Neural cell (in vitro differentiated cells): ENCODE data around the gene BAHD1. TPM values are rescaled to one million over a fixed set of nuclear protein-coding genes. Genes with fewer than 3 reads are reported as not detected.

Source experiments
- H2AFZ ChIP-seq: fragments of 200-600, 300-800 bp; sonication (generic), shearing (Covaris generic); 2 replicates; pipeline ENCODE4 v1.6.0; 2014; ENCODE audit warnings: low read depth, mild to moderate bottlenecking, antibody characterized with exemption, low read length, moderate library complexity
- H3F3A ChIP-seq: fragments of 200-600 bp; shearing (Covaris generic); 2 replicates; pipeline ENCODE4 v1.6.1; 2016; ENCODE audit warnings: mild to moderate bottlenecking, moderate library complexity, mixed read lengths, antibody characterized with exemption, low read length; ENCODE audit not compliant: insufficient read depth, poor library complexity, severe bottlenecking
- H3K27ac ChIP-seq: fragments of 200-600, 300-800 bp; sonication (generic), shearing (Covaris generic); 2 replicates; pipeline ENCODE4 v1.5.1; 2014; ENCODE audit warnings: mild to moderate bottlenecking, low read length, moderate library complexity
- H3K27me3 ChIP-seq: fragments of 300-800, 200-600 bp; sonication (generic), shearing (Covaris generic); 2 replicates; pipeline ENCODE4 v1.6.0; 2014; ENCODE audit warnings: mild to moderate bottlenecking, low read depth, low read length, moderate library complexity; ENCODE audit not compliant: insufficient read depth
- H3K36me3 ChIP-seq: fragments of 300-800, 200-600 bp; sonication (generic), shearing (Covaris generic); 2 replicates; pipeline ENCODE4 v1.5.1; 2014; ENCODE audit warnings: mild to moderate bottlenecking, antibody characterized with exemption, low read length, moderate library complexity; ENCODE audit not compliant: insufficient read depth
- H3K4me2 ChIP-seq: fragments of 300-800, 200-600 bp; sonication (generic), shearing (Covaris generic); 2 replicates; pipeline ENCODE4 v1.6.0; 2014; ENCODE audit warnings: mild to moderate bottlenecking, low read length
- H3K4me3 ChIP-seq: fragments of 300-800, 200-600 bp; sonication (generic), shearing (Covaris generic); 2 replicates; pipeline ENCODE4 v1.5.1; 2014; ENCODE audit warnings: mild to moderate bottlenecking, low read length, moderate library complexity
- H3K79me2 ChIP-seq: fragments of 200-600 bp; shearing (Covaris generic); replicated peaks from 2 replicates; pipeline ENCODE4 v1.6.0; 2014; ENCODE audit warnings: mild to moderate bottlenecking, low read length, moderate library complexity; ENCODE audit not compliant: insufficient read depth
- H3K9ac ChIP-seq: fragments of 300-800, 200-600 bp; sonication (generic), shearing (Covaris generic); 2 replicates; pipeline ENCODE4 v1.6.1; 2016; ENCODE audit warnings: mild to moderate bottlenecking, low read length, mixed read lengths
- H3K9me2 ChIP-seq: fragments of 200-600 bp; shearing (Covaris generic); 2 replicates; pipeline ENCODE4 v1.6.1; 2016; ENCODE audit warnings: mild to moderate bottlenecking, low read length, mixed read lengths; ENCODE audit not compliant: insufficient read depth
- H3K9me3 ChIP-seq: fragments of 200-600, 300-800 bp; sonication (generic), shearing (Covaris generic); 2 replicates; pipeline ENCODE4 v1.6.1; 2016; ENCODE audit warnings: mild to moderate bottlenecking, mixed run types, low read length, moderate library complexity, mixed read lengths
- H4K20me1 ChIP-seq: fragments of 200-600 bp; shearing (Covaris generic); 2 replicates; pipeline ENCODE4 v1.6.1; 2016; ENCODE audit warnings: mild to moderate bottlenecking, mixed run types; ENCODE audit not compliant: insufficient read depth
- EP300 ChIP-seq: fragments of 450-650 bp; conservative IDR thresholded peaks from 2 replicates; pipeline ENCODE4 v1.6.1; 2014; ENCODE audit warnings: antibody characterized with exemption, mild to moderate bottlenecking, moderate library complexity; ENCODE audit not compliant: poor library complexity, severe bottlenecking
- EZH2 ChIP-seq: fragments of 200-600, 300-800 bp; shearing (Covaris generic), sonication (generic); IDR thresholded peaks from 2 replicates; pipeline ENCODE4 v1.6.1; 2014; ENCODE audit warnings: antibody characterized with exemption, low read length, borderline replicate concordance, mild to moderate bottlenecking; ENCODE audit not compliant: insufficient read depth, poor library complexity, severe bottlenecking
- MXI1 ChIP-seq: fragments of 450-650 bp; conservative IDR thresholded peaks from 2 replicates; pipeline ENCODE4 v1.6.1; 2014; ENCODE audit warnings: antibody characterized with exemption, mild to moderate bottlenecking; ENCODE audit not compliant: poor library complexity, severe bottlenecking
- POLR2AphosphoS5 ChIP-seq: IDR thresholded peaks from 2 replicates; pipeline ENCODE4 v1.6.1; 2012
- RAD21 ChIP-seq: fragments of 450-650 bp; conservative IDR thresholded peaks from 2 replicates; pipeline ENCODE4 v1.6.1; 2014; ENCODE audit warnings: antibody characterized with exemption, mild to moderate bottlenecking, moderate library complexity
- SMC3 ChIP-seq: fragments of 450-650 bp; conservative IDR thresholded peaks from 2 replicates; pipeline ENCODE4 v1.6.1; 2014; ENCODE audit warnings: antibody characterized with exemption, mild to moderate bottlenecking, moderate library complexity; ENCODE audit not compliant: poor library complexity
- TAF1 ChIP-seq: IDR thresholded peaks from 2 replicates; pipeline ENCODE4 v1.6.1; 2012; ENCODE audit warnings: low read depth
- polyA plus RNA-seq: library from polyadenylated mRNA; depleted of rRNA; stranded (reverse); fragments of >200 nt; gene quantifications from 2 replicates; pipeline ENCODE4 v1.2.3, GENCODE V29; 2014
- TF ChIP-seq, protein P1 (sequence below): IDR thresholded peaks from 2 replicates; pipeline ENCODE4 v1.6.1; 2012; ENCODE audit warnings: borderline replicate concordance
- TF ChIP-seq, protein P2 (sequence below): fragments of 450-650 bp; IDR thresholded peaks from 2 replicates; pipeline ENCODE4 v1.5.1; 2014; ENCODE audit warnings: antibody characterized with exemption, mild to moderate bottlenecking, moderate library complexity; ENCODE audit not compliant: poor library complexity, severe bottlenecking

Gene BAHD1
- polyA plus RNA-seq, 1 donor from 2014 or later = 22.8 TPM

DNA sequence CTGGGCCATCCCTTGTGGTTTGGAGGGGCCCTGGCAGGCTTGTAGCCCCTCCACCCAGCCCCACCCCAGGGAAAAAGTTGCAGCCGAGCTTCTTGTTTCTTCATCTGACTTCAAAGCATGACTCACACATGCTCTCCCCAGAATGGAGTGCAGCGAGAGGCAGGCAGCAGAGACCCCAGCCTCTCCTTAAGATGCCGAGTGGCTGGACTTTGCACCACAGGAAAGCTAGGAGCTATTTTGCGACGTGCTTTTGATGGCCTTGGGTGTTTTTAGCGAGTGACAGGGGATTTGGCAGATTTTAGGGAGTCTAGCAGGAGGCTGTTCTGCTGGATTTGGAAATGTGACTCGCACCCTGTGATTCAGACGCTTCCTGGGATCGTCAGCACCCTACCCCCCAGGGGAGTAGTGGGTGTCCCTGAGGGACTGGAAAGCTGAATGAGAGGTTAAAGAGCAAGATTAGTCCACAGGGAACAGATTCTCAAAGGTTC is 14.2 kb downstream of the BAHD1 start:
- peaks cover 3% of the 10 kb centered on the region for H4K20me1 ChIP-seq

GRCh38 chr15:40456299-40456712 is 15.6 kb downstream of the BAHD1 start:
- Histone ChIP-seq H3F3A (no peaks in the 10 kb centered on the region), H3K9ac (no peak overlapping the region), H3K9me2 (no peaks in the 10 kb centered on the region), H3K27me3 (no peaks in the 10 kb centered on the region), H3K4me2 (no peak overlapping the region), H3K36me3 (no peaks in the 10 kb centered on the region), H2AFZ (no peak overlapping the region), H3K9me3 (no peaks in the 10 kb centered on the region), H3K27ac (no peak overlapping the region), H4K20me1 (no peaks in the 10 kb centered on the region), H3K79me2 (peaks cover 2% of the 10 kb centered on the region), H3K4me3 (no peak overlapping the region)
- TF ChIP-seq TAF1 (no peak), POLR2AphosphoS5 (no peak), EZH2 (no peak), SMC3 (no peak), RAD21 (no peak), EP300 (no peak)
- TF ChIP-seq, protein P1, sequence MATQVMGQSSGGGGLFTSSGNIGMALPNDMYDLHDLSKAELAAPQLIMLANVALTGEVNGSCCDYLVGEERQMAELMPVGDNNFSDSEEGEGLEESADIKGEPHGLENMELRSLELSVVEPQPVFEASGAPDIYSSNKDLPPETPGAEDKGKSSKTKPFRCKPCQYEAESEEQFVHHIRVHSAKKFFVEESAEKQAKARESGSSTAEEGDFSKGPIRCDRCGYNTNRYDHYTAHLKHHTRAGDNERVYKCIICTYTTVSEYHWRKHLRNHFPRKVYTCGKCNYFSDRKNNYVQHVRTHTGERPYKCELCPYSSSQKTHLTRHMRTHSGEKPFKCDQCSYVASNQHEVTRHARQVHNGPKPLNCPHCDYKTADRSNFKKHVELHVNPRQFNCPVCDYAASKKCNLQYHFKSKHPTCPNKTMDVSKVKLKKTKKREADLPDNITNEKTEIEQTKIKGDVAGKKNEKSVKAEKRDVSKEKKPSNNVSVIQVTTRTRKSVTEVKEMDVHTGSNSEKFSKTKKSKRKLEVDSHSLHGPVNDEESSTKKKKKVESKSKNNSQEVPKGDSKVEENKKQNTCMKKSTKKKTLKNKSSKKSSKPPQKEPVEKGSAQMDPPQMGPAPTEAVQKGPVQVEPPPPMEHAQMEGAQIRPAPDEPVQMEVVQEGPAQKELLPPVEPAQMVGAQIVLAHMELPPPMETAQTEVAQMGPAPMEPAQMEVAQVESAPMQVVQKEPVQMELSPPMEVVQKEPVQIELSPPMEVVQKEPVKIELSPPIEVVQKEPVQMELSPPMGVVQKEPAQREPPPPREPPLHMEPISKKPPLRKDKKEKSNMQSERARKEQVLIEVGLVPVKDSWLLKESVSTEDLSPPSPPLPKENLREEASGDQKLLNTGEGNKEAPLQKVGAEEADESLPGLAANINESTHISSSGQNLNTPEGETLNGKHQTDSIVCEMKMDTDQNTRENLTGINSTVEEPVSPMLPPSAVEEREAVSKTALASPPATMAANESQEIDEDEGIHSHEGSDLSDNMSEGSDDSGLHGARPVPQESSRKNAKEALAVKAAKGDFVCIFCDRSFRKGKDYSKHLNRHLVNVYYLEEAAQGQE = no peak
- TF ChIP-seq, protein P2, sequence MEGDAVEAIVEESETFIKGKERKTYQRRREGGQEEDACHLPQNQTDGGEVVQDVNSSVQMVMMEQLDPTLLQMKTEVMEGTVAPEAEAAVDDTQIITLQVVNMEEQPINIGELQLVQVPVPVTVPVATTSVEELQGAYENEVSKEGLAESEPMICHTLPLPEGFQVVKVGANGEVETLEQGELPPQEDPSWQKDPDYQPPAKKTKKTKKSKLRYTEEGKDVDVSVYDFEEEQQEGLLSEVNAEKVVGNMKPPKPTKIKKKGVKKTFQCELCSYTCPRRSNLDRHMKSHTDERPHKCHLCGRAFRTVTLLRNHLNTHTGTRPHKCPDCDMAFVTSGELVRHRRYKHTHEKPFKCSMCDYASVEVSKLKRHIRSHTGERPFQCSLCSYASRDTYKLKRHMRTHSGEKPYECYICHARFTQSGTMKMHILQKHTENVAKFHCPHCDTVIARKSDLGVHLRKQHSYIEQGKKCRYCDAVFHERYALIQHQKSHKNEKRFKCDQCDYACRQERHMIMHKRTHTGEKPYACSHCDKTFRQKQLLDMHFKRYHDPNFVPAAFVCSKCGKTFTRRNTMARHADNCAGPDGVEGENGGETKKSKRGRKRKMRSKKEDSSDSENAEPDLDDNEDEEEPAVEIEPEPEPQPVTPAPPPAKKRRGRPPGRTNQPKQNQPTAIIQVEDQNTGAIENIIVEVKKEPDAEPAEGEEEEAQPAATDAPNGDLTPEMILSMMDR = no peak

More for the DNA sequence above, 14.2 kb downstream of the BAHD1 start:
- H3K79me2 ChIP-seq = peaks cover 12% of the 10 kb centered on the region
- H3K9me3 ChIP-seq = no peaks in the 10 kb centered on the region
- no peaks in the 10 kb centered on the region for H3K9me2 ChIP-seq
- no peaks in the 10 kb centered on the region for H3K36me3 ChIP-seq
- no peak overlapping the region for H2AFZ ChIP-seq
- no peaks in the 10 kb centered on the region for H3K27me3 ChIP-seq
- no peak for TF ChIP-seq TAF1
- TF ChIP-seq, protein P1 = no peak
- no peak for TF ChIP-seq MXI1
- no peak for TF ChIP-seq SMC3
- no peak for TF ChIP-seq POLR2AphosphoS5
- TF ChIP-seq, protein P2 = no peak
- no peak for TF ChIP-seq RAD21
- no peak for TF ChIP-seq EZH2
- TF ChIP-seq EP300 = no peak
- H3F3A ChIP-seq = no peaks in the 10 kb centered on the region
- H3K4me3 ChIP-seq = no peak overlapping the region
- H3K27ac ChIP-seq = no peak overlapping the region
- H3K9ac ChIP-seq = no peak overlapping the region
- no peak overlapping the region for H3K4me2 ChIP-seq
